HG02973 (cell line): Measurements from ENCODE around the gene SCYGR5.
"Not testable (repeated sequence)": the region's sequence is repeated elsewhere in the genome, so short reads cannot be mapped to it uniquely, and the experiment has no call there.

Experiments
- ATAC-seq: cut with Tn5 transposase; IDR thresholded peaks from one replicate; pipeline ENCODE4 v1.9.1; 2021; ENCODE audit warnings: moderate library complexity; ENCODE audit not compliant: unreplicated experiment

Gene SCYGR5

GRCh38 chr2:227666631-227667170, at the start of gene SCYGR5:
Gene SCYGR5, plus strand, starts transcription at chr2:227666804. Its CDS starts 0 bp downstream, at chr2:227666804.
- ATAC-seq = not testable (repeated sequence)

- no peak for ATAC-seq
Measured at GRCh38 chr2:227617316-227618230, 49.0 kb upstream of the SCYGR5 start, which contains the start of gene SCYGR4. Gene SCYGR4, plus strand, starts transcription at chr2:227617498. Its CDS starts 0 bp downstream, at chr2:227617498.

GRCh38 chr2:227623226-227623625, 43.4 kb upstream of the SCYGR5 start:
- no peak for ATAC-seq

GRCh38 chr2:227625420-227625819, 41.2 kb upstream of the SCYGR5 start:
- no peak for ATAC-seq

- ATAC-seq = no peak
Measured at GRCh38 chr2:227626580-227627151, 39.9 kb upstream of the SCYGR5 start.

GRCh38 chr2:227627769-227628168, 38.8 kb upstream of the SCYGR5 start:
- ATAC-seq = peak; percentile 92

- ATAC-seq = no peak
Measured at GRCh38 chr2:227629435-227629834, 37.2 kb upstream of the SCYGR5 start.

- no peak for ATAC-seq
Measured at GRCh38 chr2:227630322-227630721, 36.3 kb upstream of the SCYGR5 start.

GRCh38 chr2:227632827-227633226, 33.8 kb upstream of the SCYGR5 start:
- ATAC-seq = no peak

- ATAC-seq = no peak
Measured at GRCh38 chr2:227634201-227634600, 32.4 kb upstream of the SCYGR5 start.

GRCh38 chr2:227642656-227643055, 23.9 kb upstream of the SCYGR5 start:
- ATAC-seq = no peak

GRCh38 chr2:227643990-227644551, 22.5 kb upstream of the SCYGR5 start:
- ATAC-seq = no peak

- no peak for ATAC-seq
Measured at GRCh38 chr2:227653419-227653818, 13.2 kb upstream of the SCYGR5 start.

- ATAC-seq = no peak
Measured at GRCh38 chr2:227654426-227654825, 12.2 kb upstream of the SCYGR5 start.

GRCh38 chr2:227655454-227655853, 11.2 kb upstream of the SCYGR5 start:
- ATAC-seq = no peak

GRCh38 chr2:227657199-227657845, 9.3 kb upstream of the SCYGR5 start:
- no peak for ATAC-seq

- no peak for ATAC-seq
Measured at GRCh38 chr2:227661025-227661649, 5.5 kb upstream of the SCYGR5 start.

- no peak for ATAC-seq
Measured at GRCh38 chr2:227661827-227662226, 4.8 kb upstream of the SCYGR5 start.

GRCh38 chr2:227665189-227665940, 1.2 kb upstream of the SCYGR5 start:
- no peak for ATAC-seq
